ENCODE measurements around the gene SLC25A34.

Gene SLC25A34

DNA sequence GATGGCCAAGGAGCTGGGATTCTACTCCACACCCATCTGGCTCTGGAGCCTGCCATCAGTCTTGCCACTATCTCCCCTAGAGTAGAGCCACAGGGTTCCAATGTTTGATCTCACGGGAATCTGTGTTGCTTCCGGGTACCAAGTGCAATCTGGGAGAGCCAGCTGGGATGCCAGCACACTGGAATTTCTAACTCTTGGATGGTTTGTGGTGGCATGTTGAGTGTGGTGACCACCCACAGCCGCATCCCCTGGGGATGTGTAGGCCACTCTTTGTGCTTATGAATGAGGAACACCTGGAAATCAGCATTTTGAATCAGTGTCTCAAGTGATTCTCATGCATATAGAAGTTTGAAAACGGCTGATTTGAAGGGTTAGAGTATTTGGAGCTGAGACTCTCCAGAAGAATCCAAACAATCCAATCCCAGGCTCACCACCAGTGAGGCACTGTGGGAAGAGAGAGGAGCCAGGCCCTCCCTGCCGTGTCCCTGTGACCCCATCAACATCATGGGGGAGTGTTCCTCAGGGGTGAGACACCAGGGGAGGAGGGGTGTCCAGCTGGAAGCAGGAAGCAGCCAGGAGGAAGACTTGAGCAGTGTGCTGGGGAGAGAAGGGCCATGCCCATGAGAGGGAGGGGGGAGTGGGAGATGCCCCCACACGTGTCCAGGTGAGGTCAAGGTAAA, 35.9 kb downstream of the SLC25A34 start:
- no peak for DNase-seq (ENCODE audit: low read depth in 1 of 2, low spot score in 1 of 2)

DNA sequence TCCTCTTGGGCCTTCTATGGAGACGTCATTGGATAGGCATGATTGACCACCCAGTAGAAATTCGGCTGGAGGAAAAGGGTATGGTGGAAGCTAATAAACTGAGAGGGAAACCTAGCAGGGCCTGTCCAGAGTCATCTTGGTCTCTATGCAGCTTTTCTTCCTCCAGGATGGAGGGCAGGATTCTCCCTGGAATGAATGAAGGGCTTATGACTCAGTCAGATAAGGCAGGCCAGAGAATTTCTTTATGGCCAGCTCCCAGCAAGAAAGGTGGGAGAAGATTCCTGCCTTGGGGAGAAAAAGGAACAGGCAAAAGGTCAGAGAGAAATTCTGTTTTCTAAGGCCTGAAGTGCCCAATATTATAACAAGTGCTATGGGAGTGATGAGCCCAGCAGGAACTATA, 39.6 kb downstream of the SLC25A34 start:
- DNase-seq (ENCODE audit: low read depth in 1 of 2, low spot score in 1 of 2): no peak

DNA sequence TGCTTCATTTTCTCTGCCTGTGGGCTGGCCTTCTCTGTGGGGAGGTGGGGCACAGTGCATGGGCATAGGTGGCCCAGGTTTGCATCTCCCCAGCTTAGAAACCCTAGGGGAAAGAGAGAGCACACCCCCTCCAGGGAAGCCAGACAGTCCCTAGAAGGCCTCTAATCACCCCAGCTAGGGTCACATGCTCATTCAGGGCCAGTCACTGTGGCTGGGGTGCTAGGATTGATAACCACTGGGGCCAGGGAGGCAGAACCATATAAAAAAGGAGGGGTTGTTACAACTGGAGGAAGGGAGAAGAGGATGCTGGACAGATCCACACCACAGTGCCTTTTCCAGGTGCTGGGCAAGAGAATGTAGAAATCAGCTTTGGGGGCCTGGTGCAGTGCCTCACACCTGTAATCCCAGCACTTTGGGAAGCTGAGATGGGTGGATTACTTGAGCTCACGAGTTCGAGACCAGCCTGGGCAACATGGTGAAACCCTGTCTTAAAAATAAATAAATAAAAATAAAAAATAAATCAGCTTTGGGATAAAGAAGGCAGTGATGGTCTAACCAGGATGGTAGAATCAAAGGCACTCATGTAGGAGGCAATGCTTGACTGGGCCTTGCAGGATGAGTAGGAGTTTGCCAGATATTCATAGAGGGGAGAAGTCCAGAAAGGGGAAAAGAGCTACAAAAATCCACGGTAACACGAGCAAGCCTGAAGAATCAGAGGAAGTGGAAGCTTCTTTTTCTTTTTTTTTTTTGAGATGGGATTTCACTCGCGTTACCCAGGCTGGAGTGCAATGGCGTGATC, 42.0 kb downstream of the SLC25A34 start:
- no peak for DNase-seq (ENCODE audit: low read depth in 1 of 2, low spot score in 1 of 2)

DNA sequence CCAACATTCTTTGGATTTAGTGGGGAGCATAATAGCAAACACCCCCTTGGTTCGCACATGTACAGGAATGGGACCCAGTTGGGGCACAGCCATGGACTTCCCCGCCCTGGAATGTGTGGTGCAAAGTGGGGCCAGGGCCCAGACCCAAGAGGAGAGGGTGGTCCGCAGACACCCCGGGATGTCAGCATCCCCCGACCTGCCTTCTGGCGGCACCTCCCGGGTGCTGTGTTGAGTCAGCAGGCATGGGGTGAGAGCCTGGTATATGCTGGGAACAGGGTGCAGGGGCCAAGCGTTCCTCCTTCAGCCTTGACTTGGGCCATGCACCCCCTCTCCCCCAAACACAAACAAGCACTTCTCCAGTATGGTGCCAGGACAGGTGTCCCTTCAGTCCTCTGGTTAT, 49.6 kb downstream of the SLC25A34 start:
- DNase-seq (ENCODE audit: low read depth in 1 of 2, low spot score in 1 of 2): no peak

DNA sequence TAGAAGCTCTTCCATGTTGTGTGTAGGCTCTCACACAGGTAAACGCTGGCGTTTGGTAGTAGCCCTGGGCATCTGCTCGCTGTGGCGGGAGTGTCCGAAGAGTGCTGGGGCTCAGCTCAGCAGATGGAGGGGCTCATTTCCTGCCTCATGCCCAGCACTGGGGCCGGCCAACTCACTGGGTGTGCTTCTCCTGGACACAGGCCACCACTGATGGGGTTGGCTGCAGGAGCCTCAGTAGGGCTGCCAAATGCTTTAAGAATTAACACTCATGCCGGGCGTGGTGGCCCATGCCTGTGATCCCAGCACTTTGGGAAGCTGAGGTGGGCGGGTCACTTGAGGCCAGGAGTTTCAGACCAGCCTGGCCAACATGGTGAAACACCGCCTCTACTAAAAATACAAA, 50.5 kb downstream of the SLC25A34 start:
- no peak for DNase-seq (ENCODE audit: low read depth in 1 of 2, low spot score in 1 of 2)

DNA sequence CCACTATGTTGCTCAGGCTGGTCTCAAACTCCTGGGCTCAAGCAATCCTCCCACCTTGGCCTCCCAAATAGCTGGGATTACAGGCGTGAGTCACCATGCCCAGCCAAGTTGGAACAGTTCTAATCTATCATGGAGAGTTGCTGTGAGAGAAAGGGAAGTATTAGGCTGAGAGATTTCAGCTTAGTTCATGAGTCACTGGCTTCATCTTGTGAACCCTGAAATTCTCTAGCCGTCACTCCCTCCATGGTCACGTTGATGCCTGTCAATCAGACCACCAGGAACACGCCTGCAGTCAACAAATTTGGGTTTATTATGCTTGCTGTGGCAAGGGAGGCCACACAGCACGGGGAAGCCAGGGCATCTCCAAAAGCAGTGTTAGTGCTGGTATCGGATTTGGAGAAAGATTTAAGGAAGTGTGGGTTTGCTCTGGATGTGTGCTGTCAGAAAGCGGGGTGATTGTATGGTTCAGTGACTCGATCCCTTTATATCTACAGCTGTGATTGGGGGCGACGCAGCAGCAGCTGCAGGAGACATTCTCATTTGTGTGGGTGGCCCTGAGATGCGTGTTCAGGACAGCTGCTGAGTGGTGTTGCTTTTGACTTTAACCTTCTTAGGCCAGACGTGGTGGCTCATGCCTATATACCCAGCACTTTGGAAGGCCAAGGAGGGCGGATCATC, 52.7 kb downstream of the SLC25A34 start:
- no peak for DNase-seq (ENCODE audit: low read depth in 1 of 2, low spot score in 1 of 2)
